HepG2 (cell line): ENCODE data around the gene ITGB2. TPM values are rescaled to one million over a fixed set of nuclear protein-coding genes. Genes with fewer than 3 reads are reported as not detected.

ENCODE experiments used
- ARID2 ChIP-seq: sonication (generic); formaldehyde crosslinking; IDR thresholded peaks from 2 replicates; pipeline ENCODE4 v1.8.1; 2022; ENCODE audit warnings: mild to moderate bottlenecking, missing genetic modification reagents, borderline replicate concordance
- FOSL1 ChIP-seq: sonication (generic); formaldehyde crosslinking; IDR thresholded peaks from 2 replicates; pipeline ENCODE4 v1.9.0; 2021; ENCODE audit warnings: missing genetic modification reagents, borderline replicate concordance
- GABPB1 ChIP-seq: IDR thresholded peaks from 2 replicates; pipeline ENCODE4 v1.6.1; 2016; ENCODE audit warnings: mild to moderate bottlenecking, missing genetic modification reagents, moderate library complexity, missing compliant biosample characterization
- HIVEP1 ChIP-seq: sonication (generic); formaldehyde crosslinking; IDR thresholded peaks from 2 replicates; pipeline ENCODE4 v1.4.0; 2020; ENCODE audit warnings: mild to moderate bottlenecking, missing genetic modification reagents
- MATR3 ChIP-seq: sonication (generic); formaldehyde crosslinking; IDR thresholded peaks from 2 replicates; pipeline ENCODE4 v1.4.0; 2020; ENCODE audit warnings: missing genetic modification reagents
- NFIB ChIP-seq: sonication (generic); formaldehyde crosslinking; IDR thresholded peaks from 2 replicates; pipeline ENCODE4 v1.9.0; 2021; ENCODE audit warnings: missing genetic modification reagents, mild to moderate bottlenecking, borderline replicate concordance
- REXO4 ChIP-seq: sonication (generic); formaldehyde crosslinking; IDR thresholded peaks from 2 replicates; pipeline ENCODE4 v1.8.0; 2022; ENCODE audit warnings: missing genetic modification reagents, mild to moderate bottlenecking, borderline replicate concordance
- SALL2 ChIP-seq: sonication (generic); formaldehyde crosslinking; IDR thresholded peaks from 2 replicates; pipeline ENCODE4 v1.8.1; 2023; ENCODE audit warnings: mild to moderate bottlenecking, missing genetic modification reagents, inconsistent platforms
- SRF ChIP-seq: IDR thresholded peaks from 2 replicates; pipeline ENCODE4 v1.6.1; 2011; ENCODE audit warnings: mild to moderate bottlenecking, low read depth, low read length, moderate library complexity
- TMF1 ChIP-seq: sonication (generic); formaldehyde crosslinking; IDR thresholded peaks from 2 replicates; pipeline ENCODE4 v1.8.1; 2022; ENCODE audit warnings: low read depth, missing genetic modification reagents
- ZNF432 ChIP-seq: sonication (generic); formaldehyde crosslinking; IDR thresholded peaks from 2 replicates; pipeline ENCODE4 v1.5.0; 2020; ENCODE audit warnings: missing genetic modification reagents, mild to moderate bottlenecking, borderline replicate concordance
- polyA plus RNA-seq, 8 experiments: library from polyadenylated mRNA; depleted of rRNA in 3 of 8; stranded (reverse) in 7 of 8; unstranded in 1 of 8; fragments of >200 nt; fragmentation: Illumina TruSeq in 4 of 8; extraction: Trizol in 4 of 8; gene quantifications; 2 replicates each; pipeline versions ENCODE4 v1.2.1 to v1.2.3, GENCODE V29; 2011 to 2016; ENCODE audit warnings: low read depth in 4 of 8, missing spikeins in 1 of 8, mixed read lengths in 1 of 8; ENCODE audit not compliant: insufficient read depth in 1 of 8
- total RNA-seq, 5 experiments: library from RNA; depleted of rRNA; stranded (reverse); fragments of >200 nt; fragmentation: Illumina TruSeq; extraction: Trizol; gene quantifications; 2 replicates each; pipeline ENCODE4 v1.2.3, GENCODE V29; 2016; ENCODE audit warnings: low read depth in 1 of 5
- TF ChIP-seq, protein P1 (sequence below), 2 experiments: fragments of 450-650 bp in 1 of 2; sonication (generic) in 1 of 2; formaldehyde crosslinking; IDR thresholded peaks; 2 replicates each; pipeline versions ENCODE4 v1.5.0 to v1.8.0; 2020 to 2022; ENCODE audit warnings: mild to moderate bottlenecking in 1 of 2, missing genetic modification reagents in 1 of 2
- TF ChIP-seq, protein P2 (sequence below): sonication (generic); formaldehyde crosslinking; IDR thresholded peaks from 2 replicates; pipeline ENCODE4 v1.5.0; 2020; ENCODE audit warnings: mild to moderate bottlenecking, missing genetic modification reagents
- TF ChIP-seq, protein P3 (sequence below): IDR thresholded peaks from 2 replicates; pipeline ENCODE4 v1.6.1; 2016
- TF ChIP-seq, protein P4 (sequence below): sonication (generic); formaldehyde crosslinking; conservative IDR thresholded peaks from 2 replicates; pipeline ENCODE4 v1.8.1; 2023; ENCODE audit warnings: missing genetic modification reagents
- TF ChIP-seq, protein P5 (sequence below): sonication (generic); formaldehyde crosslinking; IDR thresholded peaks from 2 replicates; pipeline ENCODE4 v1.5.1; 2020; ENCODE audit warnings: mild to moderate bottlenecking, missing genetic modification reagents, borderline replicate concordance

Gene ITGB2
- total and polyA plus RNA-seq, 2 of the 13 experiments (the other 11 are each of a cell fraction or from before 2014, with no cell fraction given), result 4.2 to 18.0 TPM

DNA sequence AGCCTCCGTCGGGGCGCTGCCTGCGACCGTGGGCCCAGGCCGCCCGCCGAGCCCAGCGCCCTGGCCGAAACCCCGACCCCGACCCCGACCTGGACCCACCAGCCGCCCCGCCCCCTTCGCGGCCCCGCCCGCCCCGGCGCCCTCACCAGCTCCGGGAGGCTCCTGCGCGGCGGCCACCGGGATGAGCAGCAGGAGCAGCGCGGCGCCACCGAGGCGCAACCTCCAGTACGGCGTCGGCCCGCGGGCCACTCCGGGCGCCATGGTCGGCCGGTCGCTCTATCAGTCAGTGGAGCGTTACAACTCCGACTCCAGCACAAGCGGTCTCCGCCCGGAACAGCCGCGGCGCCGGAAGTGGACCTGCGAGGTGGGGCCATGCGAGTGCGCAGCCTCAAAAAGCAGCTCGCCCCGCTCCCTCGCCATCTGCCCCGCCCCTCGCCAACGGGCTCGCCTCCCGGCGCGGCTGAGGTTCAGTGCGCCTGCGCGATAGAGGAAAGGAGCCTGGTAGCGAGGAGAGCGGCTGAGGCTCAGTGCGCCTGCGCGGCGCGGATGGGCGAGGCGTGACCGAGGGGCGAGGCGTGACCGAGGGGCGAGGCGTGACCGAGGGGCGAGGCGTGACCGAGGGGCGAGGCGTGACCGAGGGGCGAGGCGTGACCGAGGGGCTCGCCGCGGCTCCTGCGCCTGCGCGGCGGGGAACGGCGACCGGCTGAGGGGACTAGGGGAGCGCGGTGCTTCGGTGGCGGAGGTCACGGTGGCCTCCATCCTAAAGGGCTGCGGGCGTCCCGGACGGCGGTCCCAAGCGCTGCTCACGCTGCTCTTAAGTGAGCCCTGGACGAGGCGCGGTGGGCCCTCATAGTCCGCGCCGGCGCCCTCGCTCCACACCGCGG is 47.1 kb downstream of the ITGB2 start, which contains the start of gene PTTG1IP (continued):
- TF ChIP-seq, protein P1, sequence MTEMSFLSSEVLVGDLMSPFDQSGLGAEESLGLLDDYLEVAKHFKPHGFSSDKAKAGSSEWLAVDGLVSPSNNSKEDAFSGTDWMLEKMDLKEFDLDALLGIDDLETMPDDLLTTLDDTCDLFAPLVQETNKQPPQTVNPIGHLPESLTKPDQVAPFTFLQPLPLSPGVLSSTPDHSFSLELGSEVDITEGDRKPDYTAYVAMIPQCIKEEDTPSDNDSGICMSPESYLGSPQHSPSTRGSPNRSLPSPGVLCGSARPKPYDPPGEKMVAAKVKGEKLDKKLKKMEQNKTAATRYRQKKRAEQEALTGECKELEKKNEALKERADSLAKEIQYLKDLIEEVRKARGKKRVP (CRISPR knock-in tag; IDR thresholded peaks at IDR 0.05), result no peak; a peak in 1 of 4 replicates
- no peak for TF ChIP-seq HIVEP1 (CRISPR knock-in tag)
- TF ChIP-seq REXO4 (CRISPR knock-in tag), result peak; percentile 37; the same call in 1 of the 2 replicates
- TF ChIP-seq, protein P2, sequence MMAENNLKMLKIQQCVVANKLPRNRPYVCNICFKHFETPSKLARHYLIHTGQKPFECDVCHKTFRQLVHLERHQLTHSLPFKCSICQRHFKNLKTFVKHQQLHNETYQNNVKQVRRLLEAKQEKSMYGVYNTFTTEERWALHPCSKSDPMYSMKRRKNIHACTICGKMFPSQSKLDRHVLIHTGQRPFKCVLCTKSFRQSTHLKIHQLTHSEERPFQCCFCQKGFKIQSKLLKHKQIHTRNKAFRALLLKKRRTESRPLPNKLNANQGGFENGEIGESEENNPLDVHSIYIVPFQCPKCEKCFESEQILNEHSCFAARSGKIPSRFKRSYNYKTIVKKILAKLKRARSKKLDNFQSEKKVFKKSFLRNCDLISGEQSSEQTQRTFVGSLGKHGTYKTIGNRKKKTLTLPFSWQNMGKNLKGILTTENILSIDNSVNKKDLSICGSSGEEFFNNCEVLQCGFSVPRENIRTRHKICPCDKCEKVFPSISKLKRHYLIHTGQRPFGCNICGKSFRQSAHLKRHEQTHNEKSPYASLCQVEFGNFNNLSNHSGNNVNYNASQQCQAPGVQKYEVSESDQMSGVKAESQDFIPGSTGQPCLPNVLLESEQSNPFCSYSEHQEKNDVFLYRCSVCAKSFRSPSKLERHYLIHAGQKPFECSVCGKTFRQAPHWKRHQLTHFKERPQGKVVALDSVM (CRISPR knock-in tag), result peak; percentile 48; the same call in 1 of the 2 replicates
- no peak for TF ChIP-seq NFIB (CRISPR knock-in tag)
- no peak for TF ChIP-seq ARID2 (CRISPR knock-in tag)
- TF ChIP-seq MATR3, result 0 out of 2 replicates have a peak, but pooled peaks have one; percentile 92
- no peak for TF ChIP-seq FOSL1 (CRISPR knock-in tag)
- TF ChIP-seq SALL2, result peak; percentile 29; the same call in 1 of the 2 replicates
- TF ChIP-seq, protein P3, sequence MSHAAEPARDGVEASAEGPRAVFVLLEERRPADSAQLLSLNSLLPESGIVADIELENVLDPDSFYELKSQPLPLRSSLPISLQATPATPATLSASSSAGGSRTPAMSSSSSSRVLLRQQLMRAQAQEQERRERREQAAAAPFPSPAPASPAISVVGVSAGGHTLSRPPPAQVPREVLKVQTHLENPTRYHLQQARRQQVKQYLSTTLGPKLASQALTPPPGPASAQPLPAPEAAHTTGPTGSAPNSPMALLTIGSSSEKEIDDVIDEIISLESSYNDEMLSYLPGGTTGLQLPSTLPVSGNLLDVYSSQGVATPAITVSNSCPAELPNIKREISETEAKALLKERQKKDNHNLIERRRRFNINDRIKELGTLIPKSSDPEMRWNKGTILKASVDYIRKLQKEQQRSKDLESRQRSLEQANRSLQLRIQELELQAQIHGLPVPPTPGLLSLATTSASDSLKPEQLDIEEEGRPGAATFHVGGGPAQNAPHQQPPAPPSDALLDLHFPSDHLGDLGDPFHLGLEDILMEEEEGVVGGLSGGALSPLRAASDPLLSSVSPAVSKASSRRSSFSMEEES (CRISPR knock-in tag), result no peak
- TF ChIP-seq SRF, result no peak
- TF ChIP-seq TMF1 (CRISPR knock-in tag), result 0 out of 2 replicates have a peak, but pooled peaks have one; percentile 58
- TF ChIP-seq GABPB1, result peak; percentile 94
- TF ChIP-seq, protein P4, sequence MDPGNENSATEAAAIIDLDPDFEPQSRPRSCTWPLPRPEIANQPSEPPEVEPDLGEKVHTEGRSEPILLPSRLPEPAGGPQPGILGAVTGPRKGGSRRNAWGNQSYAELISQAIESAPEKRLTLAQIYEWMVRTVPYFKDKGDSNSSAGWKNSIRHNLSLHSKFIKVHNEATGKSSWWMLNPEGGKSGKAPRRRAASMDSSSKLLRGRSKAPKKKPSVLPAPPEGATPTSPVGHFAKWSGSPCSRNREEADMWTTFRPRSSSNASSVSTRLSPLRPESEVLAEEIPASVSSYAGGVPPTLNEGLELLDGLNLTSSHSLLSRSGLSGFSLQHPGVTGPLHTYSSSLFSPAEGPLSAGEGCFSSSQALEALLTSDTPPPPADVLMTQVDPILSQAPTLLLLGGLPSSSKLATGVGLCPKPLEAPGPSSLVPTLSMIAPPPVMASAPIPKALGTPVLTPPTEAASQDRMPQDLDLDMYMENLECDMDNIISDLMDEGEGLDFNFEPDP (CRISPR knock-in tag), result no peak
- TF ChIP-seq, protein P5, sequence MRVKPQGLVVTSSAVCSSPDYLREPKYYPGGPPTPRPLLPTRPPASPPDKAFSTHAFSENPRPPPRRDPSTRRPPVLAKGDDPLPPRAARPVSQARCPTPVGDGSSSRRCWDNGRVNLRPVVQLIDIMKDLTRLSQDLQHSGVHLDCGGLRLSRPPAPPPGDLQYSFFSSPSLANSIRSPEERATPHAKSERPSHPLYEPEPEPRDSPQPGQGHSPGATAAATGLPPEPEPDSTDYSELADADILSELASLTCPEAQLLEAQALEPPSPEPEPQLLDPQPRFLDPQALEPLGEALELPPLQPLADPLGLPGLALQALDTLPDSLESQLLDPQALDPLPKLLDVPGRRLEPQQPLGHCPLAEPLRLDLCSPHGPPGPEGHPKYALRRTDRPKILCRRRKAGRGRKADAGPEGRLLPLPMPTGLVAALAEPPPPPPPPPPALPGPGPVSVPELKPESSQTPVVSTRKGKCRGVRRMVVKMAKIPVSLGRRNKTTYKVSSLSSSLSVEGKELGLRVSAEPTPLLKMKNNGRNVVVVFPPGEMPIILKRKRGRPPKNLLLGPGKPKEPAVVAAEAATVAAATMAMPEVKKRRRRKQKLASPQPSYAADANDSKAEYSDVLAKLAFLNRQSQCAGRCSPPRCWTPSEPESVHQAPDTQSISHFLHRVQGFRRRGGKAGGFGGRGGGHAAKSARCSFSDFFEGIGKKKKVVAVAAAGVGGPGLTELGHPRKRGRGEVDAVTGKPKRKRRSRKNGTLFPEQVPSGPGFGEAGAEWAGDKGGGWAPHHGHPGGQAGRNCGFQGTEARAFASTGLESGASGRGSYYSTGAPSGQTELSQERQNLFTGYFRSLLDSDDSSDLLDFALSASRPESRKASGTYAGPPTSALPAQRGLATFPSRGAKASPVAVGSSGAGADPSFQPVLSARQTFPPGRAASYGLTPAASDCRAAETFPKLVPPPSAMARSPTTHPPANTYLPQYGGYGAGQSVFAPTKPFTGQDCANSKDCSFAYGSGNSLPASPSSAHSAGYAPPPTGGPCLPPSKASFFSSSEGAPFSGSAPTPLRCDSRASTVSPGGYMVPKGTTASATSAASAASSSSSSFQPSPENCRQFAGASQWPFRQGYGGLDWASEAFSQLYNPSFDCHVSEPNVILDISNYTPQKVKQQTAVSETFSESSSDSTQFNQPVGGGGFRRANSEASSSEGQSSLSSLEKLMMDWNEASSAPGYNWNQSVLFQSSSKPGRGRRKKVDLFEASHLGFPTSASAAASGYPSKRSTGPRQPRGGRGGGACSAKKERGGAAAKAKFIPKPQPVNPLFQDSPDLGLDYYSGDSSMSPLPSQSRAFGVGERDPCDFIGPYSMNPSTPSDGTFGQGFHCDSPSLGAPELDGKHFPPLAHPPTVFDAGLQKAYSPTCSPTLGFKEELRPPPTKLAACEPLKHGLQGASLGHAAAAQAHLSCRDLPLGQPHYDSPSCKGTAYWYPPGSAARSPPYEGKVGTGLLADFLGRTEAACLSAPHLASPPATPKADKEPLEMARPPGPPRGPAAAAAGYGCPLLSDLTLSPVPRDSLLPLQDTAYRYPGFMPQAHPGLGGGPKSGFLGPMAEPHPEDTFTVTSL (CRISPR knock-in tag), result no peak
- no peak for TF ChIP-seq ZNF432 (CRISPR knock-in tag)
